Hepatocyte (in vitro differentiated cells): Measurements from ENCODE around the gene EXOC5. TPM values are rescaled to one million over a fixed set of nuclear protein-coding genes. Genes with fewer than 3 reads are reported as not detected.

Experiments
- DNase-seq: peaks from one replicate; pipeline ENCODE4 v3.0.0-alpha.2; 2016; ENCODE audit warnings: low spot score
- H2AFZ ChIP-seq: fragments of 200-600 bp; sonication (generic); 2 replicates; pipeline ENCODE4 v1.6.0; 2016; ENCODE audit warnings: antibody characterized with exemption, mild to moderate bottlenecking
- H3K27ac ChIP-seq: fragments of 200-600 bp; sonication (generic); 2 replicates; pipeline ENCODE4 v1.5.1; 2016; ENCODE audit warnings: mild to moderate bottlenecking
- H3K27me3 ChIP-seq: fragments of 200-600 bp; sonication (generic); 2 replicates; pipeline ENCODE4 v1.6.1; 2016
- H3K36me3 ChIP-seq: fragments of 200-600 bp; sonication (generic); replicated peaks from 2 replicates; pipeline ENCODE4 v1.5.1; 2016; ENCODE audit warnings: low read depth; ENCODE audit not compliant: insufficient read depth
- H3K4me1 ChIP-seq: fragments of 200-600 bp; sonication (generic); 2 replicates; pipeline ENCODE4 v1.5.1; 2016; ENCODE audit warnings: mild to moderate bottlenecking, moderate library complexity; ENCODE audit not compliant: insufficient read depth
- H3K4me2 ChIP-seq: fragments of 200-600 bp; sonication (generic); 2 replicates; pipeline ENCODE4 v1.6.0; 2016
- H3K4me3 ChIP-seq: fragments of 200-600 bp; sonication (generic); 2 replicates; pipeline ENCODE4 v1.5.1; 2016; ENCODE audit warnings: mild to moderate bottlenecking
- H3K79me2 ChIP-seq: fragments of 200-600 bp; sonication (generic); 2 replicates; pipeline ENCODE4 v1.6.0; 2017; ENCODE audit warnings: mild to moderate bottlenecking
- H3K9me2 ChIP-seq: fragments of 200-600 bp; sonication (generic); replicated peaks from 2 replicates; pipeline ENCODE4 v1.6.0; 2017; ENCODE audit warnings: mild to moderate bottlenecking; ENCODE audit not compliant: insufficient read depth
- H3K9me3 ChIP-seq: fragments of 200-600 bp; sonication (generic); 2 replicates; pipeline ENCODE4 v1.5.1; 2016; ENCODE audit warnings: low read depth, mild to moderate bottlenecking
- H4K20me1 ChIP-seq: fragments of 200-600 bp; sonication (generic); 2 replicates; pipeline ENCODE4 v1.6.0; 2016; ENCODE audit warnings: mild to moderate bottlenecking; ENCODE audit not compliant: insufficient read depth, poor library complexity, severe bottlenecking
- EZH2 ChIP-seq: fragments of 200-600 bp; sonication (generic); IDR thresholded peaks from 2 replicates; pipeline ENCODE4 v1.6.1; 2016; ENCODE audit warnings: antibody characterized with exemption, mild to moderate bottlenecking, borderline replicate concordance
- EZH2phosphoT487 ChIP-seq: fragments of 200-600 bp; sonication (generic); IDR thresholded peaks from one replicate; pipeline ENCODE4 v1.6.1; 2018; ENCODE audit warnings: antibody characterized with exemption, mild to moderate bottlenecking, low read depth, moderate library complexity; ENCODE audit not compliant: unreplicated experiment, severe bottlenecking
- WGBS: methylation state at CpG from one replicate; pipeline ENCODE4 v1.1.6; 2016; ENCODE audit warnings: low lambda C conversion rate; ENCODE audit errors: missing lambda C conversion rate; 5-methylcytosine and 5-hydroxymethylcytosine counted together
- polyA plus RNA-seq: library from polyadenylated mRNA; unstranded; fragments of >200 nt; fragmentation: Nextera tagmentation; extraction: Ambion mirVana; gene quantifications from 2 replicates; pipeline ENCODE4 v1.2.1, GENCODE V29; 2016
- total RNA-seq: library from RNA; depleted of rRNA; stranded (reverse); fragments of >200 nt; gene quantifications from 2 replicates; pipeline ENCODE4 v1.2.3, GENCODE V29; 2014
- TF ChIP-seq, protein P1 (sequence below): fragments of 200-600 bp; sonication (generic); IDR thresholded peaks from 2 replicates; pipeline ENCODE4 v1.5.1; 2016; ENCODE audit warnings: antibody characterized with exemption, mild to moderate bottlenecking; ENCODE audit not compliant: poor library complexity

Gene EXOC5, protein sequence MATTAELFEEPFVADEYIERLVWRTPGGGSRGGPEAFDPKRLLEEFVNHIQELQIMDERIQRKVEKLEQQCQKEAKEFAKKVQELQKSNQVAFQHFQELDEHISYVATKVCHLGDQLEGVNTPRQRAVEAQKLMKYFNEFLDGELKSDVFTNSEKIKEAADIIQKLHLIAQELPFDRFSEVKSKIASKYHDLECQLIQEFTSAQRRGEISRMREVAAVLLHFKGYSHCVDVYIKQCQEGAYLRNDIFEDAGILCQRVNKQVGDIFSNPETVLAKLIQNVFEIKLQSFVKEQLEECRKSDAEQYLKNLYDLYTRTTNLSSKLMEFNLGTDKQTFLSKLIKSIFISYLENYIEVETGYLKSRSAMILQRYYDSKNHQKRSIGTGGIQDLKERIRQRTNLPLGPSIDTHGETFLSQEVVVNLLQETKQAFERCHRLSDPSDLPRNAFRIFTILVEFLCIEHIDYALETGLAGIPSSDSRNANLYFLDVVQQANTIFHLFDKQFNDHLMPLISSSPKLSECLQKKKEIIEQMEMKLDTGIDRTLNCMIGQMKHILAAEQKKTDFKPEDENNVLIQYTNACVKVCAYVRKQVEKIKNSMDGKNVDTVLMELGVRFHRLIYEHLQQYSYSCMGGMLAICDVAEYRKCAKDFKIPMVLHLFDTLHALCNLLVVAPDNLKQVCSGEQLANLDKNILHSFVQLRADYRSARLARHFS
- total RNA-seq, result 50.6 and 51.8 TPM in 2 replicates
- polyA plus RNA-seq, result 30.8 and 31.4 TPM in 2 replicates

DNA sequence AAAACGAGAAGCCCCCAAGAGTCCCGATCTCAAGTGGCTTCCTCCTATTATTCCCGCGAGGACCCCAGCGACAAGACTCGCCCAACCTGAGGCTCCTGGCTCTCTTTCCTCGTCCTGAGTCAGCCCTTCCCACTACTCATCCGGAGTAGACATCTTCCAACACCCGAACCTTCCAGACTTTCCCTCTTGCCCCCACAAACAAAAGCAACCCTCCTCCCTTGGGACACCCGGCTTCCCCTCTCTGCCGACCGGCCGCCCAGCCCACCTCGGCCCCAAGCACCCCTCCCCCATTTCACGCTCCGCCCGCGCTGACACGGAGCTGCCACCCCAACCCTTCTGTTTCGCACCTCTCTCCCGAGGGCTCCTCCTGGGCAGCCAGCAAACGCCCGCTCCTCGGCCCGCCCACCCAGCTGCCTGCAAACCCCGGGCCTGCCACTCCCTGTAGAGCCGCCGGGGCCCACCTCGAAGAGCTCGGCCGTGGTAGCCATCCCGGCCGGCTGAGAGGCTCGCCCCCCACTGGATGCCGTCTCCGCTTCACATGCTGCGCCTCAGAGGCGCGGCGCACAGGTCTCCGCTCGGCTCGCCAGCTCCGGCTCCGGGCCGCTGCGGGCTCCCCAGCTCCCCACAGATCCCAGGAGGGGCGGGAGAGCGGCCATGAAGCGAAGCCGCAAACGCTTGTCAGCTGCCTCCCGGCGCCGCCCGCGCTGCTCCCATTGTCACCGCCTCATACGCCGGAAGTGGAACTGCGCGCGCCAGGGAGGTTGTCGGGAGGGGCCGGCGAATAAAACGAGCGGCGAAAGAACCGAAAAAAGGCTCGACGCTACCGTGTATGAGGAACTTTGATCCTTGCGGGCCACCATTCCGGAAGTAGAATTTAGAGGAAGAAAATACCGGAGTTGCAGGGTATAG is at the start of gene EXOC5, which contains the start of gene AP5M1:
Gene EXOC5, minus strand, starts transcription at position 745 of the 909 bp plus-strand sequence. Its CDS starts 257 bp downstream, at position 488.
Gene AP5M1, plus strand, starts transcription at position 811 of the 909 bp plus-strand sequence. CDS start 344 bp downstream, outside the sequence.
- Histone ChIP-seq H3K9me3 (no peaks in the 10 kb centered on the region), H4K20me1 (peaks cover 8% of the 10 kb centered on the region), H3K4me1 (peaks cover 7% of the 10 kb centered on the region), H3K4me2 (peak within 1 kb of the TSS; percentile 72), H3K27ac (peak within 1 kb of the TSS; percentile 98), H3K27me3 (no peaks in the 10 kb centered on the region), H3K4me3 (peak within 1 kb of the TSS; percentile 60), H2AFZ (peak within 1 kb of the TSS; percentile 67), H3K36me3 (no peaks in the 10 kb centered on the region), H3K9me2 (no peaks in the 10 kb centered on the region), H3K79me2 (peaks cover 81% of the 10 kb centered on the region)
- WGBS, result under 1% methylated on average over 55 of the region's 76 CpGs
- peak; percentile 95 for DNase-seq
- TF ChIP-seq EZH2phosphoT487, result no peak
- no peak for TF ChIP-seq EZH2
- TF ChIP-seq, protein P1, sequence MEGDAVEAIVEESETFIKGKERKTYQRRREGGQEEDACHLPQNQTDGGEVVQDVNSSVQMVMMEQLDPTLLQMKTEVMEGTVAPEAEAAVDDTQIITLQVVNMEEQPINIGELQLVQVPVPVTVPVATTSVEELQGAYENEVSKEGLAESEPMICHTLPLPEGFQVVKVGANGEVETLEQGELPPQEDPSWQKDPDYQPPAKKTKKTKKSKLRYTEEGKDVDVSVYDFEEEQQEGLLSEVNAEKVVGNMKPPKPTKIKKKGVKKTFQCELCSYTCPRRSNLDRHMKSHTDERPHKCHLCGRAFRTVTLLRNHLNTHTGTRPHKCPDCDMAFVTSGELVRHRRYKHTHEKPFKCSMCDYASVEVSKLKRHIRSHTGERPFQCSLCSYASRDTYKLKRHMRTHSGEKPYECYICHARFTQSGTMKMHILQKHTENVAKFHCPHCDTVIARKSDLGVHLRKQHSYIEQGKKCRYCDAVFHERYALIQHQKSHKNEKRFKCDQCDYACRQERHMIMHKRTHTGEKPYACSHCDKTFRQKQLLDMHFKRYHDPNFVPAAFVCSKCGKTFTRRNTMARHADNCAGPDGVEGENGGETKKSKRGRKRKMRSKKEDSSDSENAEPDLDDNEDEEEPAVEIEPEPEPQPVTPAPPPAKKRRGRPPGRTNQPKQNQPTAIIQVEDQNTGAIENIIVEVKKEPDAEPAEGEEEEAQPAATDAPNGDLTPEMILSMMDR, result no peak

DNA sequence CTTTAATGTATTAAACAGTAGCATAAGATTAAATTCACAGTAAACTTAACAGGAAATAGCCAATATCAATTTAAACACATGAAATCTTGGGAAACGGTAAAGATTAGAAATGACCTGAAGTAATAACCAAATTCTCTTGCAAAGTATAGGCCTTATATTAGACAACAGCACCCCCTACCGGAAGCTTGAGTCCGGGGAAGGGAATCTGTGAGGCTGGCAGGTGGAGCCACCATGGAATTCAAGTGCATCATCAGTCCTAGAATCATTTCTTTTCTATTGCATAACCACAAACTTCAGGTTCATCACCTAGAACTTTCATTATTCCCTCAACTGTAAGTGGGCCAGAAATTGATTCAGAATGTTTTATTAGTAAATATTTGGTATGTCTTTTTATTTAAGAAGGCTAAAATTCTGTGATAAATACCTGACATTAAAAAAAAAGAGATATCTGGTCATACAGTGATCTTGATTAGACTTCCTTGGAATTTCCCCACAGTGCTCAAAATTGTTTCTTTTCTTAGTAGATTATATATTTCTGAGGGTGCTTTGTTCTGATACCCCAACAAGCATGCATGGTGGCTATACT is 48.6 kb upstream of the EXOC5 start:
- Histone ChIP-seq H3K4me2 (no peak overlapping the region), H3K9me2 (no peaks in the 10 kb centered on the region), H3K36me3 (no peaks in the 10 kb centered on the region), H2AFZ (no peak overlapping the region), H3K4me3 (no peak overlapping the region), H3K27me3 (no peaks in the 10 kb centered on the region), H4K20me1 (no peaks in the 10 kb centered on the region), H3K4me1 (no peaks in the 10 kb centered on the region), H3K9me3 (no peaks in the 10 kb centered on the region), H3K27ac (no peak overlapping the region), H3K79me2 (no peaks in the 10 kb centered on the region)
- 5% methylated on average over 3 of the region's 3 CpGs for WGBS
- TF ChIP-seq, protein P1, result peak; percentile 90
- no peak for TF ChIP-seq EZH2phosphoT487
- DNase-seq, result peak; percentile 90

DNA sequence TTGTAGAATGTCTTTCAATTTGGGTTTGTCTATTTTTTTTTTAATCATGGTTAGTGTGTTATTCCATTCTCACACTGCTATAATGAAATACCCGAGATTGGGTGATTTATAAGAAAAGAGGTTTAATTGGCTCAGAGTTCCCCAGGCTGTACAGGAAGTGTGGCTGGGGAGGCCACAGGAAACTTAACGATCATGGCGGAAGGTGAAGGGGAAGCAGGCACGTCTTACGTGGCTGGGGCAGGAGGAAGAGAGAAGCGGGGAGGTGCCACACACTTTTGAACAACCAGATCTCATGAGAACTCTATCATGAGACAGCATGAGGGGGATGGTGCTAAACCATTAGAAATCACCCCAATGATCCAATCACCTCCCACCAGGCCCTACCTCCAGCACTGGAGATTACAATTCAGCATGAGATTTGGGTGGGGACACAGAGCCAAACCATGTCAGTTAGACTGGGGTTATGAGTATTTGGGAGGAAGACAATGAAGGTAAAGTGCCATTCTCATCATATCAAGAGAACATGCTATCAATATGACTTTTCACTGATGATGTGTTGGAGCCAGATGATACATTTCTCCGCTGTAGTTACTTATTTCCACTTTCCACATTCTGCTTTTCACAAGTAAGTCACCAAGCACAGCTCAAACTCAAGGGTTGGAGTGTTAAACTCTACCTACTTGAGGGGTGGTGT is 45.8 kb upstream of the EXOC5 start:
- Histone ChIP-seq H3K4me2 (no peak overlapping the region), H2AFZ (no peak overlapping the region), H3K27ac (no peak overlapping the region), H3K79me2 (no peaks in the 10 kb centered on the region), H3K4me3 (no peak overlapping the region), H3K27me3 (no peaks in the 10 kb centered on the region), H3K9me2 (no peaks in the 10 kb centered on the region), H3K36me3 (no peaks in the 10 kb centered on the region), H4K20me1 (no peaks in the 10 kb centered on the region), H3K4me1 (no peaks in the 10 kb centered on the region), H3K9me3 (no peaks in the 10 kb centered on the region)
- TF ChIP-seq, protein P1, result no peak
- TF ChIP-seq EZH2phosphoT487 (no peak), EZH2 (no peak)
- DNase-seq, result no peak
- WGBS, result 93% methylated on average over 6 of the region's 7 CpGs
